ENCODE measurements around the gene ABI3. TPM values are rescaled to one million over a fixed set of nuclear protein-coding genes. Genes with fewer than 3 reads are reported as not detected.
"Not testable (repeated sequence)": the region's sequence is repeated elsewhere in the genome, so short reads cannot be mapped to it uniquely, and the experiment has no call there.

Gene ABI3
- total RNA-seq, 2 donors from 2014 or later: 23.5 to 36.1 TPM

- Mint-ChIP-seq H3K4me3 (no peak overlapping the region), H3K9me3 (no peaks in the 10 kb centered on the region), H3K36me3 (ENCODE audit: low read depth) (no peaks in the 10 kb centered on the region), H3K27ac (no peak overlapping the region), H3K4me1 (no peaks in the 10 kb centered on the region), H3K27me3 (peaks cover 16% of the 10 kb centered on the region)
- no peak for ATAC-seq (replicated peaks)
These were observed 34.3 kb downstream of the ABI3 start for GRCh38 chr17:49244839-49245238.

- Mint-ChIP-seq H3K4me3 (no peak overlapping the region), H3K36me3 (ENCODE audit: low read depth) (no peaks in the 10 kb centered on the region), H3K9me3 (no peaks in the 10 kb centered on the region), H3K4me1 (no peaks in the 10 kb centered on the region), H3K27me3 (peaks cover 10% of the 10 kb centered on the region), H3K27ac (no peak overlapping the region)
- no peak for ATAC-seq (replicated peaks)
These were observed 37.4 kb downstream of the ABI3 start for GRCh38 chr17:49247944-49248343.

GRCh38 chr17:49249292-49249794, 38.8 kb downstream of the ABI3 start:
- Mint-ChIP-seq H3K4me1 (no peaks in the 10 kb centered on the region), H3K9me3 (no peaks in the 10 kb centered on the region), H3K27ac (no peak overlapping the region), H3K27me3 (peaks cover 10% of the 10 kb centered on the region), H3K4me3 (no peak overlapping the region), H3K36me3 (ENCODE audit: low read depth) (no peaks in the 10 kb centered on the region)
- ATAC-seq (replicated peaks): no peak

- no peak overlapping the region for H3K27ac Mint-ChIP-seq
- H3K27me3 Mint-ChIP-seq: peaks cover 10% of the 10 kb centered on the region
- H3K9me3 Mint-ChIP-seq: no peaks in the 10 kb centered on the region
- no peaks in the 10 kb centered on the region for H3K36me3 Mint-ChIP-seq (ENCODE audit: low read depth)
- no peak overlapping the region for H3K4me3 Mint-ChIP-seq
- H3K4me1 Mint-ChIP-seq: no peaks in the 10 kb centered on the region
- no peak for ATAC-seq (replicated peaks)
These were observed 39.5 kb downstream of the ABI3 start for GRCh38 chr17:49249890-49250522.

- no peak for ATAC-seq (replicated peaks)
- H3K27ac Mint-ChIP-seq: no peak overlapping the region
- H3K27me3 Mint-ChIP-seq: peaks cover 10% of the 10 kb centered on the region
- no peaks in the 10 kb centered on the region for H3K9me3 Mint-ChIP-seq
- H3K4me1 Mint-ChIP-seq: no peaks in the 10 kb centered on the region
- no peaks in the 10 kb centered on the region for H3K36me3 Mint-ChIP-seq (ENCODE audit: low read depth)
- no peak overlapping the region for H3K4me3 Mint-ChIP-seq
These were observed 41.7 kb downstream of the ABI3 start for GRCh38 chr17:49252148-49252695.

GRCh38 chr17:49254066-49254465, 43.6 kb downstream of the ABI3 start:
- Mint-ChIP-seq H3K36me3 (ENCODE audit: low read depth) (no peaks in the 10 kb centered on the region), H3K27me3 (peaks cover 3% of the 10 kb centered on the region), H3K4me1 (no peaks in the 10 kb centered on the region), H3K9me3 (no peaks in the 10 kb centered on the region), H3K4me3 (no peak overlapping the region), H3K27ac (no peak overlapping the region)
- ATAC-seq (replicated peaks): no peak

- no peak for ATAC-seq (replicated peaks)
- no peaks in the 10 kb centered on the region for H3K36me3 Mint-ChIP-seq (ENCODE audit: low read depth)
- no peak overlapping the region for H3K4me3 Mint-ChIP-seq
- no peaks in the 10 kb centered on the region for H3K27me3 Mint-ChIP-seq
- no peak overlapping the region for H3K27ac Mint-ChIP-seq
- H3K9me3 Mint-ChIP-seq: no peaks in the 10 kb centered on the region
- H3K4me1 Mint-ChIP-seq: no peaks in the 10 kb centered on the region
These were observed 44.6 kb downstream of the ABI3 start for GRCh38 chr17:49255125-49255524.

- no peak overlapping the region for H3K27ac Mint-ChIP-seq
- ATAC-seq (replicated peaks): no peak
- no peaks in the 10 kb centered on the region for H3K9me3 Mint-ChIP-seq
These were observed 47.9 kb downstream of the ABI3 start for GRCh38 chr17:49258394-49258793.

GRCh38 chr17:49259663-49260010, 49.1 kb downstream of the ABI3 start:
- no peaks in the 10 kb centered on the region for H3K9me3 Mint-ChIP-seq
- ATAC-seq (replicated peaks): no peak
- peak overlapping the region; percentile 73 for H3K27ac Mint-ChIP-seq
- no peaks in the 10 kb centered on the region for H3K27me3 Mint-ChIP-seq
- H3K4me1 Mint-ChIP-seq: peaks cover 6% of the 10 kb centered on the region
- H3K36me3 Mint-ChIP-seq (ENCODE audit: low read depth): no peaks in the 10 kb centered on the region
- peak overlapping the region; percentile 75 for H3K4me3 Mint-ChIP-seq

More at GRCh38 chr17:49258394-49258793, 47.9 kb downstream of the ABI3 start:
- Mint-ChIP-seq H3K4me1 (peaks cover 6% of the 10 kb centered on the region), H3K27me3 (no peaks in the 10 kb centered on the region), H3K36me3 (ENCODE audit: low read depth) (no peaks in the 10 kb centered on the region), H3K4me3 (no peak overlapping the region)

- Mint-ChIP-seq H3K27me3 (no peaks in the 10 kb centered on the region), H3K9me3 (no peaks in the 10 kb centered on the region), H3K4me1 (peaks cover 6% of the 10 kb centered on the region), H3K4me3 (peak overlapping the region; percentile 75), H3K36me3 (ENCODE audit: low read depth) (no peaks in the 10 kb centered on the region), H3K27ac (peak overlapping the region; percentile 73)
- ATAC-seq (replicated peaks): peak; percentile 94
These were observed 49.7 kb downstream of the ABI3 start for GRCh38 chr17:49260011-49260816.

GRCh38 chr17:49260817-49261291, 50.3 kb downstream of the ABI3 start:
- Mint-ChIP-seq H3K27me3 (no peaks in the 10 kb centered on the region), H3K9me3 (no peaks in the 10 kb centered on the region), H3K4me1 (peaks cover 6% of the 10 kb centered on the region), H3K4me3 (peak overlapping the region; percentile 75), H3K27ac (peak overlapping the region; percentile 73), H3K36me3 (ENCODE audit: low read depth) (no peaks in the 10 kb centered on the region)
- ATAC-seq (replicated peaks): no peak

GRCh38 chr17:49261540-49261939, 51.0 kb downstream of the ABI3 start:
- H3K4me3 Mint-ChIP-seq: peak overlapping the region; percentile 75
- H3K4me1 Mint-ChIP-seq; H3K27me3 Mint-ChIP-seq; H3K36me3 Mint-ChIP-seq (ENCODE audit: low read depth); ATAC-seq (replicated peaks); H3K27ac Mint-ChIP-seq; H3K9me3 Mint-ChIP-seq: not testable (repeated sequence)

- H3K27me3 Mint-ChIP-seq: no peaks in the 10 kb centered on the region
- no peaks in the 10 kb centered on the region for H3K36me3 Mint-ChIP-seq (ENCODE audit: low read depth)
- no peaks in the 10 kb centered on the region for H3K9me3 Mint-ChIP-seq
- no peak overlapping the region for H3K4me3 Mint-ChIP-seq
- no peaks in the 10 kb centered on the region for H3K4me1 Mint-ChIP-seq
- ATAC-seq (replicated peaks): no peak
- H3K27ac Mint-ChIP-seq: no peak overlapping the region
These were observed 55.7 kb downstream of the ABI3 start for GRCh38 chr17:49266233-49266632.

- Mint-ChIP-seq H3K9me3 (no peaks in the 10 kb centered on the region), H3K4me1 (no peaks in the 10 kb centered on the region), H3K4me3 (no peak overlapping the region), H3K27ac (no peak overlapping the region), H3K27me3 (no peaks in the 10 kb centered on the region), H3K36me3 (ENCODE audit: low read depth) (no peaks in the 10 kb centered on the region)
- no peak for ATAC-seq (replicated peaks)
These were observed 57.4 kb downstream of the ABI3 start for GRCh38 chr17:49267912-49268311.

- Mint-ChIP-seq H3K9me3 (no peaks in the 10 kb centered on the region), H3K27ac (no peak overlapping the region), H3K27me3 (no peaks in the 10 kb centered on the region), H3K4me1 (no peaks in the 10 kb centered on the region), H3K36me3 (ENCODE audit: low read depth) (no peaks in the 10 kb centered on the region), H3K4me3 (no peak overlapping the region)
- no peak for ATAC-seq (replicated peaks)
These were observed 58.8 kb downstream of the ABI3 start for GRCh38 chr17:49269356-49269755.

Measured in activated T-helper 17 cell treated with anti-CD3 and anti-CD28 coated beads, Interleukin-2, amount 50 U/mL, for 72 hours (primary cell).